ENCODE measurements around the gene IL32. TPM values are rescaled to one million over a fixed set of nuclear protein-coding genes. Genes with fewer than 3 reads are reported as not detected.

Gene IL32
- total RNA-seq, 4 donors from 2014 or later: 45.4 to 79.0 (median 54.6) TPM

- H3K27ac ChIP-seq: no peak overlapping the region
- ATAC-seq (no peak), DNase-seq (no peak)
- intact Hi-C loops (cut with DNase I; ENCODE audit: low total_unique reads) (no loop called here), in situ Hi-C loops (cut with MboI; ENCODE audit: low sequenced_read_pairs in 4 of 4) (no loop called here)
- peaks cover 65 to 74% (median 70%) of the 10 kb centered on the region in 3 donors for H3K27me3 ChIP-seq
- H3K4me1 ChIP-seq: peaks cover 0 to 15% of the 10 kb centered on the region in 2 donors
- no peaks in the 10 kb centered on the region for H3K9me3 ChIP-seq
- H3K4me3 ChIP-seq: peak overlapping the region; percentile 42 to 57 (median 52)
- TF ChIP-seq CTCF (IDR thresholded peaks at IDR 0.05 in 4 of 5, conservative IDR thresholded peaks at IDR 0.05 in 1 of 5) (no peak), POLR2A (IDR thresholded peaks at IDR 0.05) (no peak)
- no peaks in the 10 kb centered on the region for H3K36me3 ChIP-seq
These were observed 18.6 kb upstream of the IL32 start for GRCh38 chr16:3046641-3047386.

DNA sequence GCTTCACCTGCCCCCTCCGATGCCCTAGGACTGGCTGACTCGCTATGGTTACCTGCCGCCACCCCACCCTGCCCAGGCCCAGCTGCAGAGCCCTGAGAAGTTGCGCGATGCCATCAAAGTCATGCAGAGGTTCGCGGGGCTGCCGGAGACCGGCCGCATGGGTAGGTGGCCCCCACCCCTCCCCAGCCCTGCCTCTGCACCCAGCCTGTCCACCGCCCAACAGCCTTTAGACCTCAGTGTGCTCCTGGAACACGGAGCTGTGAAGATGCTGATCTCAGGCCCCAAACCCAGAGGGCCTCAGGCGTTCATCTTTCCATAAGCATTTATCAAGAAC is 18.1 kb upstream of the IL32 start:
- intact Hi-C loops (cut with DNase I; ENCODE audit: low total_unique reads): no loop called here
- Histone ChIP-seq H3K27ac (no peak overlapping the region), H3K36me3 (no peaks in the 10 kb centered on the region), H3K27me3 (peaks cover 65 to 71% (median 68%) of the 10 kb centered on the region in 3 donors), H3K9me3 (no peaks in the 10 kb centered on the region), H3K4me1 (peaks cover 0 to 15% of the 10 kb centered on the region in 2 donors), H3K4me3 (no peak overlapping the region)
- TF ChIP-seq POLR2A (IDR thresholded peaks at IDR 0.05) (no peak), CTCF (IDR thresholded peaks at IDR 0.05 in 4 of 5, conservative IDR thresholded peaks at IDR 0.05 in 1 of 5) (no peak)
- ATAC-seq (no peak), DNase-seq (no peak)
- in situ Hi-C loops (cut with MboI; ENCODE audit: low sequenced_read_pairs in 4 of 4): no loop called here

- Histone ChIP-seq H3K9me3 (no peaks in the 10 kb centered on the region), H3K27me3 (peaks cover 46% of the 10 kb centered on the region in 3 donors), H3K27ac (no peak overlapping the region), H3K36me3 (no peaks in the 10 kb centered on the region), H3K4me3 (no peak overlapping the region), H3K4me1 (peaks cover 0 to 15% of the 10 kb centered on the region in 2 donors)
- in situ Hi-C loops (cut with MboI; ENCODE audit: low sequenced_read_pairs in 4 of 4) (no loop called here), intact Hi-C loops (cut with DNase I; ENCODE audit: low total_unique reads) (no loop called here)
- DNase-seq (no peak), ATAC-seq (no peak)
- TF ChIP-seq CTCF (IDR thresholded peaks at IDR 0.05 in 4 of 5, conservative IDR thresholded peaks at IDR 0.05 in 1 of 5) (no peak), POLR2A (IDR thresholded peaks at IDR 0.05) (no peak)
These were observed 15.4 kb upstream of the IL32 start for GRCh38 chr16:3049921-3050481.

- Histone ChIP-seq H3K27me3 (peaks cover 41 to 42% (median 42%) of the 10 kb centered on the region in 3 donors), H3K36me3 (no peaks in the 10 kb centered on the region), H3K9me3 (no peaks in the 10 kb centered on the region), H3K27ac (no peak overlapping the region), H3K4me1 (peaks cover 0 to 11% of the 10 kb centered on the region in 2 donors), H3K4me3 (no peak overlapping the region)
- TF ChIP-seq CTCF (IDR thresholded peaks at IDR 0.05 in 4 of 5, conservative IDR thresholded peaks at IDR 0.05 in 1 of 5): no peak
- TF ChIP-seq POLR2A (IDR thresholded peaks at IDR 0.05): no peak
- DNase-seq (no peak), ATAC-seq (no peak)
- in situ Hi-C loops (cut with MboI; ENCODE audit: low sequenced_read_pairs in 4 of 4): no loop called here
- intact Hi-C loops (cut with DNase I; ENCODE audit: low total_unique reads): no loop called here
These were observed 15.0 kb upstream of the IL32 start for GRCh38 chr16:3050487-3050886.
